Measurements from ENCODE around the gene KSR1. TPM values are rescaled to one million over a fixed set of nuclear protein-coding genes. Genes with fewer than 3 reads are reported as not detected.

The KSR1 gene
- total and polyA plus RNA-seq, 2 of the 4 experiments (the other 2 are of a cell fraction): 12.5 to 21.9 TPM

DNA sequence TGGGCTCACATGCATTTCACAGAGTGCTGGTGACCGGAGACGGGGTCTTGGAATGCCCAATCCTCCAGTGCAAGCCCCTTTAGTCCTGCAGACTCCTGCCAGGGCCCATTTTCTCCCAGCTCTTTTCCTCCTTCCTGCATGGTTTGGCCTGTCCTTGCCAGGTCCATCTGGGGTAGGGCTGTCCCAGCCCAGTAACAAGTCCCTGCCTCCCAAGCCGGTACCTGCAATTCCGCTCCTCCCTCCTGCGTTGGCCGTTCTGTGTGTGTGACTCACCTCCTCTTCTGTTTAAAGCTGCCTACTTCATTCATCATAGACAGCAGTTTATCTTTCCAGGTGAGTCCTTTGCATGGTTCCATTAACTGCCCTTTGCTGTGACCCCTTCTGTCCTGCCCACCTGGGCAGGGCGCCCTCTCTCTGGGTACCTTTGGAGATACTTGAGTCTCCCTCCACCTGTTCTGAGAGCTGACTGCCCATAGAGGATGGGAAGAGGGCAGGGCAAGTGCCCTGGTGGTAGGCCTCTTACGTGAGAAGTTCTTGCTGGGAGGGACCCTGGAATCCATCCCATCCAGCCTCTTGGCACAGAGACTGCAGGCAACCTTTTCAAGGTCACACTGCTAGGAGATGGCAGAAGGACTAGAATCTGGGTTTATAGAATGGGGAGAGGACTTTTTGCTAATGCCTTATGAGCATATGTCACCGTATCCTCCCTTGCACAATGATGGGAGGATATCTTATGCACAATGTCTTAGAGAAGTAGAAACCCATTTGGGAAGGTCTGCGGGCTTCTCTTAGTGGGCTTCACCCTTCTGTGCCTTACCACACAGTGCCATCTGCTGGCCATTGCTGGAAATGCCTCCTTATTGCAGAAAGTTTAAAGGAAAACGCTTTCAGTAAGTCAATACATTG is 145.1 kb downstream of the KSR1 start:
- H3K79me1 ChIP-seq (ENCODE audit: low read depth in 1 of 2, low read length in 2 of 2): peaks cover 0 to 9% of the 10 kb centered on the region in 2 experiments; a peak in 2 of 4 replicates
- H2AK5ac ChIP-seq (ENCODE audit: low read depth, low read length): peak overlapping the region; percentile 20; the same call in 1 of the 2 replicates
- H4K5ac ChIP-seq (ENCODE audit: low read depth, low read length): no peak overlapping the region
- H2AFZ ChIP-seq (replicated peaks; ENCODE audit: low read length, poor library complexity): no peak overlapping the region
- intact Hi-C loops (cut with micrococcal nuclease) (loop anchor here (1.0 to 2.0 kb wide), 5 partner anchors 144 to 365 kb away; no protein-coding TSS in a partner anchor), dilution Hi-C loops (cut with HindIII; ENCODE audit: low sequenced_read_pairs, unreplicated experiment) (no loop called here), in situ Hi-C loops (cut with MboI; ENCODE audit: low sequenced_read_pairs) (no loop called here)
- peaks cover 73% of the 10 kb centered on the region for H3K36me3 ChIP-seq (ENCODE audit: control insufficient read depth, insufficient read depth, low read length)
- no peaks in the 10 kb centered on the region; the same call in 1 of the 2 replicates for H4K20me1 ChIP-seq (ENCODE audit: insufficient read depth, low read length)
- H2AK9ac ChIP-seq (replicated peaks; ENCODE audit: low read depth, low read length, poor library complexity): no peak overlapping the region
- peak overlapping the region; percentile 35; the same call in 1 of the 2 replicates for H2BK20ac ChIP-seq (ENCODE audit: low read depth, low read length)
- no peak overlapping the region for H2BK5ac ChIP-seq (ENCODE audit: low read depth, low read length, poor library complexity, severe bottlenecking)
- no peak overlapping the region for H3K23ac ChIP-seq (ENCODE audit: low read depth, low read length)
- no peak overlapping the region for H3K18ac ChIP-seq (ENCODE audit: low read depth, low read length)
- POLR2A ChIA-PET (ENCODE audit: unreplicated experiment): no interaction called here
- no peaks in the 10 kb centered on the region for H3K9me3 ChIP-seq (ENCODE audit: control insufficient read depth, insufficient read depth, low read length)
- no TSS peak for BruUV-seq (replicated peaks)
- H4K8ac ChIP-seq (ENCODE audit: low read depth in 2 of 2, low read length in 2 of 2): no peak overlapping the region
- no peak overlapping the region for H2BK120ac ChIP-seq (ENCODE audit: low read depth, low read length)
- TF ChIP-seq RFX5 (IDR thresholded peaks at IDR 0.05; ENCODE audit: low read depth, low read length) (no peak), POLR2A (IDR thresholded peaks at IDR 0.05; ENCODE audit: low read depth, low read length) (peak; percentile 37; the same call in 1 of the 2 replicates), SMC3 (IDR thresholded peaks at IDR 0.05; ENCODE audit: low read depth, low read length) (peak; percentile 87), MAZ (IDR thresholded peaks at IDR 0.05; ENCODE audit: borderline replicate concordance, low read depth, low read length) (0 out of 2 replicates have a peak, but pooled peaks have one; percentile 15), MAFK (IDR thresholded peaks at IDR 0.05; ENCODE audit: low read depth, low read length) (no peak), CTCF (conservative IDR thresholded peaks at IDR 0.05; ENCODE audit: low read depth, low read length) (peak; percentile 97), RAD21 (IDR thresholded peaks at IDR 0.05; ENCODE audit: low read length) (peak; percentile 97), USF2 (IDR thresholded peaks at IDR 0.05; ENCODE audit: low read depth, low read length) (no peak), CHD1 (IDR thresholded peaks at IDR 0.05; ENCODE audit: low read depth, low read length) (no peak), ELK1 (IDR thresholded peaks at IDR 0.05; ENCODE audit: borderline replicate concordance, low read depth, low read length) (no peak), CEBPB (IDR thresholded peaks at IDR 0.05; ENCODE audit: low read depth, low read length) (peak; percentile 80)
- H3K4me3 ChIP-seq (ENCODE audit: insufficient read depth, low read depth, low read length): no peak overlapping the region
- peak; percentile 83 for DNase-seq
- peak; percentile 65 for ATAC-seq (ENCODE audit: low read depth)
- no peak overlapping the region for H3K9ac ChIP-seq (ENCODE audit: low read depth, low read length)
- no peak overlapping the region; the same call in 1 of the 2 replicates for H3K4ac ChIP-seq (ENCODE audit: low read depth, low read length)
- WGBS, 2 experiments (ENCODE audit: extremely low coverage in 2 of 2, insufficient read length in 1 of 2): 97% methylated on average over 5 of the region's 11 CpGs; no CpG with 5 or more reads in 1 of the 2 experiments
- no peak overlapping the region for H2BK15ac ChIP-seq (ENCODE audit: low read depth, low read length)
- H4K91ac ChIP-seq (ENCODE audit: insufficient read depth, low read depth, low read length): no peak overlapping the region
- 0 out of 2 replicates have a peak, but pooled peaks cover under 1% of the 10 kb centered on the region for H3K9me1 ChIP-seq (ENCODE audit: insufficient read depth, low read length)
- peaks cover 2% of the 10 kb centered on the region; the same call in 1 of the 2 replicates for H3K4me1 ChIP-seq (ENCODE audit: control insufficient read depth, insufficient read depth, low read length)
- no peak overlapping the region for H3K14ac ChIP-seq (replicated peaks; ENCODE audit: low read depth, low read length)
- H3K4me2 ChIP-seq (ENCODE audit: low read depth, low read length): no peak overlapping the region
- H3K27me3 ChIP-seq (ENCODE audit: control insufficient read depth, insufficient read depth, low read length): no peaks in the 10 kb centered on the region
- CTCF ChIA-PET: interaction anchor here (0.6 to 2.9 kb wide), 5 partner anchors 146 to 441 kb away, joined by 3 to 11 read pairs (median 4); partner anchors contain the start of gene KSR1
- no peak overlapping the region for H3K27ac ChIP-seq (ENCODE audit: insufficient read depth, low read length)
- H3K56ac ChIP-seq (ENCODE audit: extremely low read depth, insufficient read depth, low read length): no peak overlapping the region
